ENCODE measurements around the gene NT5DC3.

The NT5DC3 gene

DNA sequence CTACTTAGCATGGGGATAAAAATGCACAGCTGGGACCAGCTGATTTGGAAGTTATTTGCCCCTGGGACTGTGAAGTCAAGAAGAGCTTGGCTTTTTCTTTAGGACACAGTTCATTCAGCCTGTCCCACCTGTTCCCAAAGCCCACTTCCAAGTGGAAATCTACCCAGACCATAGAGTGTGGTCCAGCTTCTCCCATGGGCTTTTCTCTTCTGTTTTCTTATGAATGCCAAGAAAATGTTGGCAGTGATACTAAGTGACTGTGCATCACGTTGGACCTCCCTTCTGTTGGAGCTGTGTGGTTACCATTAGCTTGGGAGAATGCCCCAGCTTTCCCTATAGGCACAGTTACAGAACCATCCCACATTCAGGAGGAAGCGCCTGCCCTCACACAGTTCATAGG lies 89.4 kb downstream of the NT5DC3 start:
- ATAC-seq, result no peak
- TF ChIP-seq CSDC2 (CRISPR knock-in tag; IDR thresholded peaks at IDR 0.05) (no peak), TSHZ2 (CRISPR knock-in tag; IDR thresholded peaks at IDR 0.05) (no peak), ARNTL (CRISPR knock-in tag; IDR thresholded peaks at IDR 0.05; ENCODE audit: borderline replicate concordance, low read depth) (no peak), ZNF70 (CRISPR knock-in tag; IDR thresholded peaks at IDR 0.05) (no peak), RARB (CRISPR knock-in tag; IDR thresholded peaks at IDR 0.05) (no peak), ZNF8 (CRISPR knock-in tag; IDR thresholded peaks at IDR 0.05) (no peak), ZFP3 (CRISPR knock-in tag; IDR thresholded peaks at IDR 0.05) (no peak), TOX (CRISPR knock-in tag; IDR thresholded peaks at IDR 0.05; ENCODE audit: borderline replicate concordance) (no peak), GLIS3 (CRISPR knock-in tag; IDR thresholded peaks at IDR 0.05) (no peak), SNAI2 (CRISPR knock-in tag; IDR thresholded peaks at IDR 0.05) (no peak), ZFP30 (CRISPR knock-in tag; IDR thresholded peaks at IDR 0.05) (no peak), ZNF565 (CRISPR knock-in tag; conservative IDR thresholded peaks at IDR 0.05; ENCODE audit: low read depth) (no peak), PPARA (CRISPR knock-in tag; IDR thresholded peaks at IDR 0.05; ENCODE audit: borderline replicate concordance) (no peak), PATZ1 (CRISPR knock-in tag; IDR thresholded peaks at IDR 0.05; ENCODE audit: borderline replicate concordance) (no peak), TCF4 (CRISPR knock-in tag; IDR thresholded peaks at IDR 0.05; ENCODE audit: borderline replicate concordance) (no peak), ESRRG (CRISPR knock-in tag; IDR thresholded peaks at IDR 0.05) (no peak)
- TF ChIP-seq, protein P1, sequence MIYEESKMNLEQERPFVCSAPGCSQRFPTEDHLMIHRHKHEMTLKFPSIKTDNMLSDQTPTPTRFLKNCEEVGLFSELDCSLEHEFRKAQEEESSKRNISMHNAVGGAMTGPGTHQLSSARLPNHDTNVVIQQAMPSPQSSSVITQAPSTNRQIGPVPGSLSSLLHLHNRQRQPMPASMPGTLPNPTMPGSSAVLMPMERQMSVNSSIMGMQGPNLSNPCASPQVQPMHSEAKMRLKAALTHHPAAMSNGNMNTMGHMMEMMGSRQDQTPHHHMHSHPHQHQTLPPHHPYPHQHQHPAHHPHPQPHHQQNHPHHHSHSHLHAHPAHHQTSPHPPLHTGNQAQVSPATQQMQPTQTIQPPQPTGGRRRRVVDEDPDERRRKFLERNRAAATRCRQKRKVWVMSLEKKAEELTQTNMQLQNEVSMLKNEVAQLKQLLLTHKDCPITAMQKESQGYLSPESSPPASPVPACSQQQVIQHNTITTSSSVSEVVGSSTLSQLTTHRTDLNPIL (CRISPR knock-in tag; IDR thresholded peaks at IDR 0.05; ENCODE audit: low read depth), result no peak
- TF ChIP-seq, protein P2, sequence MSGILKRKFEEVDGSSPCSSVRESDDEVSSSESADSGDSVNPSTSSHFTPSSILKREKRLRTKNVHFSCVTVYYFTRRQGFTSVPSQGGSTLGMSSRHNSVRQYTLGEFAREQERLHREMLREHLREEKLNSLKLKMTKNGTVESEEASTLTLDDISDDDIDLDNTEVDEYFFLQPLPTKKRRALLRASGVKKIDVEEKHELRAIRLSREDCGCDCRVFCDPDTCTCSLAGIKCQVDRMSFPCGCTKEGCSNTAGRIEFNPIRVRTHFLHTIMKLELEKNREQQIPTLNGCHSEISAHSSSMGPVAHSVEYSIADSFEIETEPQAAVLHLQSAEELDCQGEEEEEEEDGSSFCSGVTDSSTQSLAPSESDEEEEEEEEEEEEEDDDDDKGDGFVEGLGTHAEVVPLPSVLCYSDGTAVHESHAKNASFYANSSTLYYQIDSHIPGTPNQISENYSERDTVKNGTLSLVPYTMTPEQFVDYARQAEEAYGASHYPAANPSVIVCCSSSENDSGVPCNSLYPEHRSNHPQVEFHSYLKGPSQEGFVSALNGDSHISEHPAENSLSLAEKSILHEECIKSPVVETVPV (CRISPR knock-in tag; IDR thresholded peaks at IDR 0.05), result no peak

DNA sequence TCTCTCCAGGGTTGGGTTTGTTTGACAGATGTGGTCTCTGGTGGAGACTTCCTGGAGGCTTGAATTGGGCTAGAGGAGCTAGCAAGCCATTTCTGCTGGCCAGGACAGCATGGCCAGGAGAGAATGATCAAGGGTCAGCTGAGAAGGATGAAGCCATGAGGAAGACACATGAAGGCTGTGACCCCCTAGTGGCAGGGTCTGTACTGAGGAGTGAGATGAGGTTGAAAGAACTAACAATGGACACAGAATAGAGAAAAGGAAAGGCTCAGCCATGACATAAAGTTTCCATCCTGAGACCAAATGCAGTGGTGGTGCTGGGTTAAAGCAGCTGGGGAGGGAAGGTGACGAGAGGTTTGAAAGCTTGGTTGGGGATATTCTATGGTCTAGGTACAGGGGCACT lies 89.9 kb downstream of the NT5DC3 start:
- TF ChIP-seq ZC3H10 (CRISPR knock-in tag; IDR thresholded peaks at IDR 0.05), result no peak
- TF ChIP-seq TSHZ2 (CRISPR knock-in tag; IDR thresholded peaks at IDR 0.05), result no peak
- no peak for TF ChIP-seq CSDC2 (CRISPR knock-in tag; IDR thresholded peaks at IDR 0.05)
- no peak for TF ChIP-seq PPARA (CRISPR knock-in tag; IDR thresholded peaks at IDR 0.05; ENCODE audit: borderline replicate concordance)
- no peak for TF ChIP-seq ZNF565 (CRISPR knock-in tag; conservative IDR thresholded peaks at IDR 0.05; ENCODE audit: low read depth)
- TF ChIP-seq SNAI2 (CRISPR knock-in tag; IDR thresholded peaks at IDR 0.05), result no peak
- TF ChIP-seq, protein P2 (CRISPR knock-in tag; IDR thresholded peaks at IDR 0.05), result no peak
- TF ChIP-seq, protein P1 (CRISPR knock-in tag; IDR thresholded peaks at IDR 0.05; ENCODE audit: low read depth), result no peak
- TF ChIP-seq ARNTL (CRISPR knock-in tag; IDR thresholded peaks at IDR 0.05; ENCODE audit: borderline replicate concordance, low read depth), result no peak
- no peak for TF ChIP-seq ZNF70 (CRISPR knock-in tag; IDR thresholded peaks at IDR 0.05)
- no peak for TF ChIP-seq BACH2 (CRISPR knock-in tag; IDR thresholded peaks at IDR 0.05; ENCODE audit: borderline replicate concordance)
- no peak for TF ChIP-seq ISL1 (CRISPR knock-in tag; IDR thresholded peaks at IDR 0.05)
- no peak for TF ChIP-seq TOX (CRISPR knock-in tag; IDR thresholded peaks at IDR 0.05; ENCODE audit: borderline replicate concordance)
- TF ChIP-seq ESRRG (CRISPR knock-in tag; IDR thresholded peaks at IDR 0.05), result no peak
- TF ChIP-seq ZFP30 (CRISPR knock-in tag; IDR thresholded peaks at IDR 0.05), result no peak
- no peak for TF ChIP-seq OSR1 (CRISPR knock-in tag; IDR thresholded peaks at IDR 0.05)
- TF ChIP-seq RARB (CRISPR knock-in tag; IDR thresholded peaks at IDR 0.05), result no peak
- TF ChIP-seq, protein P3, sequence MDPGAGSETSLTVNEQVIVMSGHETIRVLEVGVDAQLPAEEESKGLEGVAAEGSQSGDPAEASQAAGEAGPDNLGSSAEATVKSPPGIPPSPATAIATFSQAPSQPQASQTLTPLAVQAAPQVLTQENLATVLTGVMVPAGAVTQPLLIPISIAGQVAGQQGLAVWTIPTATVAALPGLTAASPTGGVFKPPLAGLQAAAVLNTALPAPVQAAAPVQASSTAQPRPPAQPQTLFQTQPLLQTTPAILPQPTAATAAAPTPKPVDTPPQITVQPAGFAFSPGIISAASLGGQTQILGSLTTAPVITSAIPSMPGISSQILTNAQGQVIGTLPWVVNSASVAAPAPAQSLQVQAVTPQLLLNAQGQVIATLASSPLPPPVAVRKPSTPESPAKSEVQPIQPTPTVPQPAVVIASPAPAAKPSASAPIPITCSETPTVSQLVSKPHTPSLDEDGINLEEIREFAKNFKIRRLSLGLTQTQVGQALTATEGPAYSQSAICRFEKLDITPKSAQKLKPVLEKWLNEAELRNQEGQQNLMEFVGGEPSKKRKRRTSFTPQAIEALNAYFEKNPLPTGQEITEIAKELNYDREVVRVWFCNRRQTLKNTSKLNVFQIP (CRISPR knock-in tag; IDR thresholded peaks at IDR 0.05; ENCODE audit: borderline replicate concordance, low read depth), result no peak
- TF ChIP-seq TCF4 (CRISPR knock-in tag; IDR thresholded peaks at IDR 0.05; ENCODE audit: borderline replicate concordance), result no peak
- ATAC-seq, result 0 out of 3 replicates have a peak, but pooled peaks have one; percentile 31

Data from SK-N-SH treated with all-trans-retinoic acid at 6 μM for 48 hours (cell line).